CD4-positive, alpha-beta T cell treated with Interferon gamma for 1 hour (primary cell): ENCODE data around the gene NCOA4.
"Not testable (repeated sequence)": the region's sequence is repeated elsewhere in the genome, so short reads cannot be mapped to it uniquely, and the experiment has no call there.

ENCODE experiments used
- DNase-seq: peaks from one replicate; pipeline ENCODE4 v3.0.0-alpha.2; 2020

The NCOA4 gene

GRCh38 chr10:46030091-46030937 is at the start of gene NCOA4:
Gene NCOA4 (minus strand): TSS chr10:46030623. CDS start chr10:46016680, 13,943 bp downstream.
- peak; percentile 96 for DNase-seq

- DNase-seq, result no peak
Measured at GRCh38 chr10:46079831-46080585, 49.6 kb upstream of the NCOA4 start.

- DNase-seq, result no peak
Measured at GRCh38 chr10:46077731-46078413, 47.4 kb upstream of the NCOA4 start.

GRCh38 chr10:46077141-46077554 is 46.7 kb upstream of the NCOA4 start:
- DNase-seq, result no peak

- no peak for DNase-seq
Measured at GRCh38 chr10:46075869-46076268, 45.4 kb upstream of the NCOA4 start.

- DNase-seq, result no peak
Measured at GRCh38 chr10:46074196-46074946, 43.9 kb upstream of the NCOA4 start.

- DNase-seq, result no peak
Measured at GRCh38 chr10:46073564-46073963, 43.1 kb upstream of the NCOA4 start.

GRCh38 chr10:46070749-46071148 is 40.3 kb upstream of the NCOA4 start:
- DNase-seq, result no peak

- no peak for DNase-seq
Measured at GRCh38 chr10:46069771-46070463, 39.5 kb upstream of the NCOA4 start.

- DNase-seq, result no peak
Measured at GRCh38 chr10:46068905-46069304, 38.5 kb upstream of the NCOA4 start.

- no peak for DNase-seq
Measured at GRCh38 chr10:46068117-46068516, 37.7 kb upstream of the NCOA4 start.

GRCh38 chr10:46064269-46064817 is 33.9 kb upstream of the NCOA4 start:
- no peak for DNase-seq

GRCh38 chr10:46062723-46063428 is 32.5 kb upstream of the NCOA4 start:
- no peak for DNase-seq

- no peak for DNase-seq
Measured at GRCh38 chr10:46060706-46061105, 30.3 kb upstream of the NCOA4 start.

- not testable (repeated sequence) for DNase-seq
Measured at GRCh38 chr10:46057927-46058326, 27.5 kb upstream of the NCOA4 start.

GRCh38 chr10:46057038-46057437 is 26.6 kb upstream of the NCOA4 start:
- DNase-seq, result no peak

- DNase-seq, result no peak
Measured at GRCh38 chr10:46055771-46056170, 25.3 kb upstream of the NCOA4 start.

- no peak for DNase-seq
Measured at GRCh38 chr10:46053534-46054434, 23.4 kb upstream of the NCOA4 start.

- DNase-seq, result no peak
Measured at GRCh38 chr10:46052791-46053375, 22.5 kb upstream of the NCOA4 start.
